ENCODE data around the gene RIN3.

RIN3 gene

DNA sequence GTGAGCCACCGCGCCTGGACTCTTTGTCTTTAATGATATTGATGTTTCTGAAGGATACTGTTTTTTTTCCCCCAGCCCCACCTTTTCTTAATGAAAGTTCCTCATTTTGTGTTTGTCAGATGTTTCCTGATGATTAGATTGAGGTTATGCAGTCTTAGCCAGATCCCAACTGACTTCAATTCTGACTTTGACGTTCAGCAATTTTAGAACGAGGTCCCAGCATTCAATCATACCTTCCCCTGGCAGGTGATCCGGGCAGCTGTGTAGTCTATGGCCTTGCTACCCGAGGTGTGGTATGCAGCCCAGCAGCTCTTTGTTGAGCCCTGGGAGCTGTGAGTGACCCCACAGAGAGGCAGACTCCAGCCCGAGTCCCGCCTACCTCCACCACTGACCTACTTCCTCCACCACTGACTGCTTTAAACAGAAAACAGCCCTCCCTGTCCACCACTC lies 152.1 kb downstream of the RIN3 start:
- no peaks in the 10 kb centered on the region for H3K4me1 ChIP-seq (ENCODE audit: insufficient read depth, poor library complexity, severe bottlenecking)
- no peaks in the 10 kb centered on the region for H3K9me3 ChIP-seq (ENCODE audit: severe bottlenecking)
- TF ChIP-seq, protein P1, sequence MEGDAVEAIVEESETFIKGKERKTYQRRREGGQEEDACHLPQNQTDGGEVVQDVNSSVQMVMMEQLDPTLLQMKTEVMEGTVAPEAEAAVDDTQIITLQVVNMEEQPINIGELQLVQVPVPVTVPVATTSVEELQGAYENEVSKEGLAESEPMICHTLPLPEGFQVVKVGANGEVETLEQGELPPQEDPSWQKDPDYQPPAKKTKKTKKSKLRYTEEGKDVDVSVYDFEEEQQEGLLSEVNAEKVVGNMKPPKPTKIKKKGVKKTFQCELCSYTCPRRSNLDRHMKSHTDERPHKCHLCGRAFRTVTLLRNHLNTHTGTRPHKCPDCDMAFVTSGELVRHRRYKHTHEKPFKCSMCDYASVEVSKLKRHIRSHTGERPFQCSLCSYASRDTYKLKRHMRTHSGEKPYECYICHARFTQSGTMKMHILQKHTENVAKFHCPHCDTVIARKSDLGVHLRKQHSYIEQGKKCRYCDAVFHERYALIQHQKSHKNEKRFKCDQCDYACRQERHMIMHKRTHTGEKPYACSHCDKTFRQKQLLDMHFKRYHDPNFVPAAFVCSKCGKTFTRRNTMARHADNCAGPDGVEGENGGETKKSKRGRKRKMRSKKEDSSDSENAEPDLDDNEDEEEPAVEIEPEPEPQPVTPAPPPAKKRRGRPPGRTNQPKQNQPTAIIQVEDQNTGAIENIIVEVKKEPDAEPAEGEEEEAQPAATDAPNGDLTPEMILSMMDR (IDR thresholded peaks at IDR 0.05; ENCODE audit: poor library complexity, severe bottlenecking): no peak
- no peak overlapping the region for H3K27ac ChIP-seq (ENCODE audit: poor library complexity, severe bottlenecking)
- DNase-seq (ENCODE audit: low spot score): no peak
- no peaks in the 10 kb centered on the region for H3K27me3 ChIP-seq (ENCODE audit: insufficient read depth, poor library complexity, severe bottlenecking)
- no peak overlapping the region for H3K4me3 ChIP-seq (ENCODE audit: severe bottlenecking)
- no peaks in the 10 kb centered on the region for H3K36me3 ChIP-seq (ENCODE audit: low read depth)
- no peak for ATAC-seq (ENCODE audit: low read depth)

DNA sequence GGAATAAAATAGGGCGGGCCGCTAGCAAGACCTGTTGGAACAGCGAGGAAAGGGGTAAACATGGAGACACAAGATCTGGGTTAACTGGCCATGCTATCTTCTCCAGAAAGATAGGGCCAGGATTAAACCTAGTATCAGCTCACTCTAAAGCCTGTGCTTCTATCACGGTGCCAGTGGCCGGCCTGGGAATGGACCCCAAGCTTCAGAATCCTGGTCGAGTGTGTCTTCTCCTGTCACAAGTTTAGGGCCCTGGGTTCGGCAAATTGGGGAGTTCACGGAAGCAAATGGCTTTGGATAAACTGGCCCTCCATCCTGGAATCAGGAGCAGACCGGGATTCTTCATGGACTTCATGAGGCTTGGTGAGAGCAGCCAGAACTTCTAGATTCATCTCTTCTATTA lies 152.7 kb downstream of the RIN3 start:
- TF ChIP-seq, protein P1 (IDR thresholded peaks at IDR 0.05; ENCODE audit: poor library complexity, severe bottlenecking): no peak
- H3K27me3 ChIP-seq (ENCODE audit: insufficient read depth, poor library complexity, severe bottlenecking): no peaks in the 10 kb centered on the region
- H3K4me1 ChIP-seq (ENCODE audit: insufficient read depth, poor library complexity, severe bottlenecking): no peaks in the 10 kb centered on the region
- no peak overlapping the region for H3K27ac ChIP-seq (ENCODE audit: poor library complexity, severe bottlenecking)
- no peak for ATAC-seq (ENCODE audit: low read depth)
- DNase-seq (ENCODE audit: low spot score): no peak
- H3K4me3 ChIP-seq (ENCODE audit: severe bottlenecking): no peak overlapping the region
- no peaks in the 10 kb centered on the region for H3K9me3 ChIP-seq (ENCODE audit: severe bottlenecking)
- H3K36me3 ChIP-seq (ENCODE audit: low read depth): no peaks in the 10 kb centered on the region

DNA sequence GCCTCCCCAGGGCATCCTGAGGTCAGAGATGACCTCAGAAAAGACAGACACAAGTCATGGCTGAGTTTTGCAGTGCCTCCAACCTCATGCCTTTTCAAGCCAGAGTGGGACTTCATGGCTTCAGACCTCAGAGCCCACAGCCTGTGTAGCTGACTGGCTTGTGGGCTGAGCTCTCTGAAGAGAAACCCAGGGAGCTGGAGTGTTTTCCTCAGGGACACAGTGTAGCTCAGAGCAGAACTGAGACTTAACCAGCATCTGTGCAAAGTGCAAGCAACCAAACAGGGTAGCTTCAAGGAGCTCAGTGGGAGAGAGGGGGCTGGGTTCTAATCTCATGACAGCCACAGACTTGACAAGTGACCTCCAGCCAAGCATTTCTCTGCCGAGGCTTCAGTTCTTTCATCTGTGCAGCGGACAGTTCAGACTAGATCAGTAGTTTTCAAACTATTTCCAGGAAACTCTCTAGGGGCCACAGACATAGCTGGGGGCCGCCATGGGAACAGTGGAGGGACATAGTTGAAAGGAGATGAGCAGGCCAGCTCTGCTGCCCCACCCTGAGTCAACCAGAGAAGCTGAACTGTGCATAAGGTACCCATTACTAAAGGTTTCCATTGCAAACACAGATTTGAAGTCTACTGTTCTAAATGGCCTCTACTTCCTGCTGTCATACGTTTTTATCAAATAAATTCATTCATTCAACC lies 154.8 kb downstream of the RIN3 start:
- DNase-seq (ENCODE audit: low spot score) (no peak), ATAC-seq (ENCODE audit: low read depth) (no peak)
- Histone ChIP-seq H3K4me3 (ENCODE audit: severe bottlenecking) (no peak overlapping the region), H3K27ac (ENCODE audit: poor library complexity, severe bottlenecking) (no peak overlapping the region), H3K36me3 (ENCODE audit: low read depth) (no peaks in the 10 kb centered on the region), H3K4me1 (ENCODE audit: insufficient read depth, poor library complexity, severe bottlenecking) (no peaks in the 10 kb centered on the region), H3K27me3 (ENCODE audit: insufficient read depth, poor library complexity, severe bottlenecking) (no peaks in the 10 kb centered on the region), H3K9me3 (ENCODE audit: severe bottlenecking) (no peaks in the 10 kb centered on the region)
- TF ChIP-seq, protein P1 (IDR thresholded peaks at IDR 0.05; ENCODE audit: poor library complexity, severe bottlenecking): no peak

DNA sequence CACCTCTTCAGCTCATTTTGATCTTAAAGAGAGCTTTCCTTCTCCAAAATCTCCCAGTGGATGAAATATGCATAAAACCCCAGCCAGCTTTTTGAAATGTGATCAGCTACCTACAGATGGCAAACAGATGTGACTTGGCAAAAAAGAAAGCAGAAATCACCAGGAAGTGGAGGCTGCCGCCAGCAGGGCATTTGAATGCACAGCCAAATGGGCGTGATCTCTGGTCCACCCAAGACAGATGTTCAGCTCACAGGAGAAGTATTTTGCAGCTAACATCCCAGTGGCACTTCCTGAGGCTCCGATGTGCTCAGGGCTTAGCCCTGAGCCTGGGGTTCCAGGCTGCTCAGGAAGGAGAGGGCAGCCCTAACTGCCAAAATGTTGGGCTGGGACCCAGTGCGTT lies 156.6 kb downstream of the RIN3 start:
- TF ChIP-seq, protein P1 (IDR thresholded peaks at IDR 0.05; ENCODE audit: poor library complexity, severe bottlenecking): peak; percentile 37
- no peak overlapping the region for H3K4me3 ChIP-seq (ENCODE audit: severe bottlenecking)
- H3K27me3 ChIP-seq (ENCODE audit: insufficient read depth, poor library complexity, severe bottlenecking): no peaks in the 10 kb centered on the region
- DNase-seq (ENCODE audit: low spot score) (no peak), ATAC-seq (ENCODE audit: low read depth) (peak; percentile 58; the same call in 2 of the 3 replicates)
- H3K27ac ChIP-seq (ENCODE audit: poor library complexity, severe bottlenecking): no peak overlapping the region
- no peaks in the 10 kb centered on the region for H3K36me3 ChIP-seq (ENCODE audit: low read depth)
- H3K4me1 ChIP-seq (ENCODE audit: insufficient read depth, poor library complexity, severe bottlenecking): no peaks in the 10 kb centered on the region
- no peaks in the 10 kb centered on the region for H3K9me3 ChIP-seq (ENCODE audit: severe bottlenecking)

DNA sequence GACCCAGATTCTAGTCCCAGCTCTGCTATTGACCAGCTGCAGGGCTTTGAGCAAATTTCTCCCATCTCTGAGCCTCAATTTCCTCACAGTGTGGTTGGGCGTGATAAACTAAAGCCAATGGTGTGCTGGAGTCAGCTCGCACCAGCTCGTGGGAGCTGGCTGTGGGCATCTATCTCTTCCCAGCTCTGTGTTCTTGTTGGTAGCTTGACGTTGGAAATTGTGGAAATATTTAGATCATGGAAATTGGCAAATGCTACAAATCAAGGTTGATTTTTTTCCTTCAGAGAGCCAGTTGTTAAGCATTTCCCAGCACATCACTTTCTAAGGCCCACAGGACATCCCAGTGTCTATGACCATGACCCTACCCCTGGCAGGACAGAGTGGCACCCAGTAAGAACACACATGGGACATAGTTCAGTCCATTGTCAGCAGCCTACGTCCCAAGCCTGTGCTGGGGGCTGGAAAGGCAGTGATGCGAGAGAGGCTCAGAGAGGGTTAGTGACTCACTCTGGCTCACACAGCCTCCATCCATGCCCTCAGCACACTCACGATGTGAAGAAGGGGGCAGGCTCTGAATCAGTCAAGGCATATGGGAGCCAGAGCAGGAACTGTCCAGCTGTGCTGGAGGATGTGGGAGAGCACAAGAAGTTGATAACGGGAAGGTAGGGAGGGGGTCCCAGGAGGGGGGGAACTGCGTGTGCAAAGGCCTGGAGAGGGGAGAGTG lies 157.2 kb downstream of the RIN3 start:
- TF ChIP-seq, protein P1 (IDR thresholded peaks at IDR 0.05; ENCODE audit: poor library complexity, severe bottlenecking): no peak
- Histone ChIP-seq H3K4me3 (ENCODE audit: severe bottlenecking) (no peak overlapping the region), H3K9me3 (ENCODE audit: severe bottlenecking) (no peaks in the 10 kb centered on the region), H3K4me1 (ENCODE audit: insufficient read depth, poor library complexity, severe bottlenecking) (no peaks in the 10 kb centered on the region), H3K36me3 (ENCODE audit: low read depth) (no peaks in the 10 kb centered on the region), H3K27ac (ENCODE audit: poor library complexity, severe bottlenecking) (no peak overlapping the region), H3K27me3 (ENCODE audit: insufficient read depth, poor library complexity, severe bottlenecking) (no peaks in the 10 kb centered on the region)
- no peak for ATAC-seq (ENCODE audit: low read depth)
- DNase-seq (ENCODE audit: low spot score): no peak

Measured in RWPE2 (cell line).